ENCODE data around the gene GCFC2. TPM values are rescaled to one million over a fixed set of nuclear protein-coding genes. Genes with fewer than 3 reads are reported as not detected.

GCFC2 gene
- total RNA-seq, 2 donors from 2014 or later = 18.6 to 28.7 TPM

- Mint-ChIP-seq H3K4me1 (no peaks in the 10 kb centered on the region), H3K4me3 (no peak overlapping the region), H3K9me3 (peaks cover 5% of the 10 kb centered on the region), H3K27ac (no peak overlapping the region), H3K27me3 (ENCODE audit: insufficient read depth) (peaks cover 11% of the 10 kb centered on the region), H3K36me3 (ENCODE audit: low read depth) (no peaks in the 10 kb centered on the region)
- Histone ChIP-seq H3K27ac (ENCODE audit: low read depth, low read length) (no peak overlapping the region), H3K27me3 (ENCODE audit: control insufficient read depth, insufficient read depth, low read length, poor library complexity, severe bottlenecking) (no peaks in the 10 kb centered on the region), H3K9me3 (ENCODE audit: control insufficient read depth, low read length) (no peaks in the 10 kb centered on the region), H3K36me3 (ENCODE audit: control insufficient read depth, insufficient read depth, low read length) (no peaks in the 10 kb centered on the region), H3K9ac (ENCODE audit: extremely low read depth, low read length, poor library complexity, severe bottlenecking) (no peak overlapping the region), H3K4me1 (ENCODE audit: control insufficient read depth, insufficient read depth, low read length) (no peaks in the 10 kb centered on the region), H3K4me3 (ENCODE audit: low read length) (no peak overlapping the region)
- TF ChIP-seq, protein P1, sequence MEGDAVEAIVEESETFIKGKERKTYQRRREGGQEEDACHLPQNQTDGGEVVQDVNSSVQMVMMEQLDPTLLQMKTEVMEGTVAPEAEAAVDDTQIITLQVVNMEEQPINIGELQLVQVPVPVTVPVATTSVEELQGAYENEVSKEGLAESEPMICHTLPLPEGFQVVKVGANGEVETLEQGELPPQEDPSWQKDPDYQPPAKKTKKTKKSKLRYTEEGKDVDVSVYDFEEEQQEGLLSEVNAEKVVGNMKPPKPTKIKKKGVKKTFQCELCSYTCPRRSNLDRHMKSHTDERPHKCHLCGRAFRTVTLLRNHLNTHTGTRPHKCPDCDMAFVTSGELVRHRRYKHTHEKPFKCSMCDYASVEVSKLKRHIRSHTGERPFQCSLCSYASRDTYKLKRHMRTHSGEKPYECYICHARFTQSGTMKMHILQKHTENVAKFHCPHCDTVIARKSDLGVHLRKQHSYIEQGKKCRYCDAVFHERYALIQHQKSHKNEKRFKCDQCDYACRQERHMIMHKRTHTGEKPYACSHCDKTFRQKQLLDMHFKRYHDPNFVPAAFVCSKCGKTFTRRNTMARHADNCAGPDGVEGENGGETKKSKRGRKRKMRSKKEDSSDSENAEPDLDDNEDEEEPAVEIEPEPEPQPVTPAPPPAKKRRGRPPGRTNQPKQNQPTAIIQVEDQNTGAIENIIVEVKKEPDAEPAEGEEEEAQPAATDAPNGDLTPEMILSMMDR (conservative IDR thresholded peaks at IDR 0.05) = no peak
- 92% methylated on average over 2 of the region's 4 CpGs; no CpG with 5 or more reads in 1 of the 2 experiments for WGBS, 2 experiments (ENCODE audit: insufficient coverage in 1 of 2, insufficient read length in 1 of 2)
- DNase-seq = no peak
These were observed 94.3 kb downstream of the GCFC2 start for GRCh38 chr2:75616406-75616805.

DNA sequence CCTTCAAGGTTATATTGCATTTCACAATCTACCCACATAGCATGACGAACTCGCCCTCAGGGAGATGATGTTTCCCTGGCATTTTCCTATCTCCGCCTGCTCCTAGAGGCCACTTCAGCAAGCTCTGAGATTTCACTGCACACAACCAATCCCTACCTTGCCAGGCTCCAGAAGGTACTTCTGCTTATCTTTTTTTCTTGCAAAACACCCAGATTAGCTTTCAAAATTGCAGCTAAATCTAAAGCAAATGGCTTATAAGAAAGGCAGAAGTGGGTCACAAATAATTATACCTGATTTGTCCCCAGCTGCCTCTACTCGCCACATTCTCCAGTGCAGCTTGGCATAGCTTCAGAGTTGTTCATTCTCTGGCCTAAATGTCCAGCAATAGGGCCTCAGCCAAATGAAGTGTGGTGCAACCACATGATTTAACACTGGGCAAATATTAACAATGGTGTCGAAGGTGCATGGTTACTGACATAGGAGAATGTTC, 96.5 kb downstream of the GCFC2 start:
- peaks cover 10% of the 10 kb centered on the region for H3K27me3 ChIP-seq (ENCODE audit: control insufficient read depth, insufficient read depth, low read length, poor library complexity, severe bottlenecking)
- H3K9ac ChIP-seq (ENCODE audit: extremely low read depth, low read length, poor library complexity, severe bottlenecking) = no peak overlapping the region
- TF ChIP-seq, protein P1 (conservative IDR thresholded peaks at IDR 0.05) = no peak
- no peak for DNase-seq
- H3K27ac ChIP-seq (ENCODE audit: low read depth, low read length) = no peak overlapping the region
- no peak overlapping the region for H3K4me3 ChIP-seq (ENCODE audit: low read length)
- Mint-ChIP-seq H3K36me3 (ENCODE audit: low read depth) (no peaks in the 10 kb centered on the region), H3K27ac (no peak overlapping the region), H3K27me3 (ENCODE audit: insufficient read depth) (peaks cover 26% of the 10 kb centered on the region), H3K4me3 (no peak overlapping the region), H3K9me3 (peaks cover 5% of the 10 kb centered on the region), H3K4me1 (no peaks in the 10 kb centered on the region)
- no peaks in the 10 kb centered on the region for H3K9me3 ChIP-seq (ENCODE audit: control insufficient read depth, low read length)
- H3K36me3 ChIP-seq (ENCODE audit: control insufficient read depth, insufficient read depth, low read length) = no peaks in the 10 kb centered on the region
- 89 to 92% methylated on average over 4 to 5 of the region's 5 CpGs for WGBS, 2 experiments (ENCODE audit: insufficient coverage in 1 of 2, insufficient read length in 1 of 2)
- no peaks in the 10 kb centered on the region for H3K4me1 ChIP-seq (ENCODE audit: control insufficient read depth, insufficient read depth, low read length)

GRCh38 chr2:75612862-75613243, 97.9 kb downstream of the GCFC2 start:
- Mint-ChIP-seq H3K9me3 (peaks cover 5% of the 10 kb centered on the region), H3K4me3 (no peak overlapping the region), H3K4me1 (peaks cover 5% of the 10 kb centered on the region), H3K27ac (no peak overlapping the region), H3K27me3 (ENCODE audit: insufficient read depth) (peaks cover 32% of the 10 kb centered on the region), H3K36me3 (ENCODE audit: low read depth) (no peaks in the 10 kb centered on the region)
- 94% methylated on average over 4 of the region's 5 CpGs; no CpG with 5 or more reads in 1 of the 2 experiments for WGBS, 2 experiments (ENCODE audit: insufficient coverage in 1 of 2, insufficient read length in 1 of 2)
- Histone ChIP-seq H3K27me3 (ENCODE audit: control insufficient read depth, insufficient read depth, low read length, poor library complexity, severe bottlenecking) (peaks cover 10% of the 10 kb centered on the region), H3K4me3 (ENCODE audit: low read length) (no peak overlapping the region), H3K9ac (ENCODE audit: extremely low read depth, low read length, poor library complexity, severe bottlenecking) (no peak overlapping the region), H3K4me1 (ENCODE audit: control insufficient read depth, insufficient read depth, low read length) (no peaks in the 10 kb centered on the region), H3K36me3 (ENCODE audit: control insufficient read depth, insufficient read depth, low read length) (no peaks in the 10 kb centered on the region), H3K9me3 (ENCODE audit: control insufficient read depth, low read length) (no peaks in the 10 kb centered on the region), H3K27ac (ENCODE audit: low read depth, low read length) (no peak overlapping the region)
- TF ChIP-seq, protein P1 (conservative IDR thresholded peaks at IDR 0.05) = no peak
- DNase-seq = no peak

Other genes starting within 250 kb of the GCFC2 start
- 1 to 10 TPM; 1.2 to 1.8 TPM for gene EVA1A, start 150.0 kb downstream of the GCFC2 start, total RNA-seq
- gene MRPL19, start 64.1 kb downstream of the GCFC2 start, total RNA-seq = 10 to 100 TPM; 63.7 to 77.6 TPM